Fibroblast of gingiva (primary cell): ENCODE data around the gene ST3GAL3.

Source experiments
- DNase-seq: peaks from one replicate; pipeline ENCODE4 v3.0.0-alpha.2; 2011; ENCODE audit warnings: low read depth

The ST3GAL3 gene

GRCh38 chr1:43786960-43787359, 79.6 kb downstream of the ST3GAL3 start:
- DNase-seq: peak; percentile 89

DNA sequence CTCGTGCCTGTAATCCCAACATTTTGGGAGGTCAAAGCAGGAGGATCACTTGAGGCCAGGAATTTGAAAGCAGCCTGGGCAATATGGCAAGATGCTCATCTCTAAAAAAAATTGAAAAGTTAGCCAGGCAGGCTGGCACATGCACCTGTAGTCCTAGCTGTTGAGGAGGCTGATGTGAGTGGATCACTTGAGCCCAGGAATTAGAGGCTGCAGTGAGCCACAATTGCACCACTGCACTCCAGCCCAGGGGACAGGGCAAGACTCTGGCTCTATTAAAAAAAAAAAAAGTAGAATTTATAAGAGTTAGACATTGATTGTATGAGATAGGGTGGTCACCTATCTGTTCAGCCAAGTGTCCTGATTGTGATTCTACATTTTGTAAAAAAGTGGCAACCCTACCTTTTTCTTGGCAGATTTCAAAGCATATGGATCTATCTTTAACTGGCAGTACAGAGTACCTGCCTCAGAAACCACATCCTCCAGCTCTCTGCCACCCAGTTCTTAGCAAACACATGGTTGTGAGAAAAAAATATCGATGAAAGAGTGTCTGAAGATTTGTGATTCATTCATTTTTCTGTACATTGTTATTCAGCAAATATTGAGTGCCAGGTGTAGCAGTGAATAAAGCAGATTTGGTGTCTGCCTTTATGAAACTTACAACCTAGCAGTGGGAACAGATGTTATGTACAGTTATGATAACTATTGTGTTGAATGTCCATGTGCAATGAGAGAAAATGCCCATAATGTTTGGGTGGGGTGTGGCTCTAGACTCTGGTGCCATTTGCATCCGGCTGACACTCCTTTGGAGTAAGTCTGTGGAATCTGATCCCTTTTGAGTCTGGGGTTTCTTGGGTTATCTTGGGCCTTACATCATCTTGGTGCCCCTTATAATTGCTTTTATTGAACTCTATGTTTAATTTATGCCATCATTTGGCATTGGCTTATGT, 82.5 kb downstream of the ST3GAL3 start:
- DNase-seq: no peak

GRCh38 chr1:43791243-43791642, 83.9 kb downstream of the ST3GAL3 start:
- DNase-seq: no peak

DNA sequence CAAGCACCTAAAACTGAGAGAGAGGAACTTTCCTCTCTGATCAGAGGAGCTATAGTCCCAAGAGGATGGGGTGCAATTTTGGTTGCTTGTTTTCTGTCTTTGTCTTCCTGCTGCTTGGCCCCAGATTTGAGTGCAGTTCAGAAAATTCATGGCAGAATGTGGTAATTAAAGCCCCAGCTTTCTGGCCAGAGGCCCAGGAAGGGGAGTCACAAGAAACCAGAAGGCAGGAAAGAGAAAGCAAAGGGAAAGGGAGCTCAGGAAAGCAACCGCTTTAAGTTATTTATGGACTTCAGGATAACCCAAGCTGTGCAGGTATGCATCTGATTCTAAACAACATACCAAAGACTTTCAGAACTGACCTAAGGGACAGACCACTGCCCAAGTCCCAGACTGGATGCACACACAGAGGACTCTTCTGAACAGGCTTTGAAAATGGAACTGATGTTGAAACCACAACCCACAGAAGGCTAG, 88.8 kb downstream of the ST3GAL3 start:
- peak; percentile 53 for DNase-seq

GRCh38 chr1:43797891-43798290, 90.6 kb downstream of the ST3GAL3 start:
- no peak for DNase-seq

GRCh38 chr1:43799656-43800635, 92.6 kb downstream of the ST3GAL3 start:
- DNase-seq: peak; percentile 82

GRCh38 chr1:43800771-43801170, 93.4 kb downstream of the ST3GAL3 start:
- DNase-seq: no peak

DNA sequence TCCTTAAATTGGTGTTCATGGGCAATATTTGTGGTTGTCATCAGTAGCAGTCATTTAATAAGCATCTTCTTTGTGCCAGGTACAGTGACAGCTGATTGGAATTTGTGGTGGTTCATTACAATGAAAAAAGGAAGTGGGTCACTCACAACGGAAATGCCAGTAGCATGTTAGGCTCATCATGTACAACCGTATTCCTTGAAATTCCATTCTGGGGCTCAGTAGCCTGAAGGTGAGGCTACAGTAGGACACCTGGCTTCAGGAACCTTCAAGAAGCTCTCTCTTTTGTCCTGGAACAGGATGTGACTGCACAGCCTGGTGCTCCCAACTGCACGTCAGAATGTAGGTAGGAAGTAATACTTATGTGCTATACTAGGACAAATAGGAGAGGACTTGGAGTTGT, 93.9 kb downstream of the ST3GAL3 start:
- no peak for DNase-seq

DNA sequence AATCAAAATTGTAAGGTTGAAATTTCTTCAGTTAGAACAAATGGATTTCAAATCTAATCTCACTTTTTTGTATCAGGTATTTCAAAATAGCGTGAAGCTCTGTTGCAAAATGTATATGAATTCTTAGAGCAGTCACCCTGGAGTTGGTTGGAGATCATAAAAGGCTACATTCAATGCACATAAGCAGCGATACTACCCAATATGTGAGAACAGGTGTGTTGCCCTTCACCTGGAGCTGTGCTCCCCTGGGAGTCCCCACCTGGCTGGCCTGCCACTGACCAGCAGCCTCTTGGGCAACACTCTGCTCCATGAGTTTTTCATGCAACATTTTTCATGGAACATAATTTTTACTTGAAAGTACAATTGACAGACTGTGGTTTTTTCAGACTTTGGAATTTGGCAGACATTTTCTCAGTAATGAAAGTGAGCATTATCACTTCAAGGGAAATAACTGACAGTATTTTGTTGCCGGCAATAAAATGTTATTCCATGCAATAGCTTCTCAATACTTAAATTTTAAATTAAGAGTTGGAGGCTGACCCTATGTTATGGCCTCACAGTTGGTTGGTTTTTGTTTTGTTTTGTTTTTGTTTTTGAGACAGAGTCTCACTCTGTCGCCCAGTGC, 95.1 kb downstream of the ST3GAL3 start:
- no peak for DNase-seq

GRCh38 chr1:43803105-43803504, 95.8 kb downstream of the ST3GAL3 start:
- no peak for DNase-seq

DNA sequence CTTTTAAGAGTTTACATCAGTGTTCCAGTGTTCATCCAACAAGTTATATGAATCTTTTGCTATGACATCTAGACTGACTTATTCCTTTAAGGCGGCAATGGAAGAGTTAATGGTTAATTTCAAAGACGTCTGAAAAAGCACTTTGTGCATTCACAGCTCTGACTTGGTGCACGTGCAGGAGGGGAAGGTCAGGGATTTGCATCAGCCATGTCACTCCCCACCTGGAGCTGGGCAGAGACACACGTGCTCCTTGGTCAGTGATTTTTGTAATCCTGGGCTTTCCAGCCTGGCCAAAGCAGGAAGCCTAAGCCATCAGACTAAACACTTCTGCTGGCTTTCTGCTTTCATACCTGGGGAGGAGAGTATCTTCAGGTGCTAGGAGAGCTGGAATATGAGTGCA, 96.3 kb downstream of the ST3GAL3 start:
- DNase-seq: no peak

GRCh38 chr1:43804569-43804968, 97.2 kb downstream of the ST3GAL3 start:
- no peak for DNase-seq

DNA sequence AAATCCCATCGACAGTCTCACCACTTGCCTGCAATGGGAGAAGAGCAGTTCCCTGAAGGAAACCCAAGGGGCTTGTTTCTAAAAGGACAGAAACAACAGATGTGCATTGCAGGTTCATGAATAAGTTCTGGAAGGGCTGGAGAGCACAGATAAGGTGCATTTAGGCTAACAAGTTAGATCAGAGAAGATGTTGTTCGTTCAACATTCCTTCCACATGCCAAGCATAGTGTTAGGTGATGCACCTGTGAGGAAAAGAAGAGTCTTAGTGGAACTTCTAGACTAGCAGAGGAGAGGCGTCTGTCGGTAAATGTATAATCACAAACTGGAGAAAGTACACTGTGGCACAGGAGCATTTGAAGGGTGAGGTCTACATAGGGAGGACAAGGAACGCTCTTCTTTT, 98.0 kb downstream of the ST3GAL3 start:
- DNase-seq: no peak

GRCh38 chr1:43806183-43806582, 98.8 kb downstream of the ST3GAL3 start:
- DNase-seq: no peak

DNA sequence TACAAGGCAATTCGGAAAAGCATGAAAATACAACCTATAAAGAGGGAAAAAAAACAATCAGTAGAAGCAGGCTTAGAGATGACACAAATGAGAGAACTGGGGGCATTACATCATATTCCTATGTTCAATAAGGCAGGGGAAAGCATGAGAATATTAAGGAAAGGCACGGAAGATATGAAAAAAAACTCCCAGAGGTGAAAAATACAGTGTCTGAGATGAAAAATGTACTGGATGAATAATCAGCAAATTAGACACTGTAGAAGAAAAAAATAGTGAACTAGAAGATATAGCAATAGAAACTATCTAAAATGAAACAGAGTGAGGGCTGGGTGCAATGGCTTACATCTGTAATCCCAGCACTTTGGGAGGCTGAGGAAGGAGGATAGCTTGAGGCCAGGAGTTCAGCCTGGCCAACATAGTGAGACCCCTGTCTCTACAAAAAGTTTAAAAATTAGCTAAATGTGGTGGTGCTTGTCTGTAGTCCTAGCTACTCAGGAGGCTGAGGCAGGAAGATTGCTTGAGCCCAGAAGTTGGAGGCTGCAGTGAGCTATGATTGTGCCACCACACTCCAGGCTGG, 101.8 kb downstream of the ST3GAL3 start:
- no peak for DNase-seq

DNA sequence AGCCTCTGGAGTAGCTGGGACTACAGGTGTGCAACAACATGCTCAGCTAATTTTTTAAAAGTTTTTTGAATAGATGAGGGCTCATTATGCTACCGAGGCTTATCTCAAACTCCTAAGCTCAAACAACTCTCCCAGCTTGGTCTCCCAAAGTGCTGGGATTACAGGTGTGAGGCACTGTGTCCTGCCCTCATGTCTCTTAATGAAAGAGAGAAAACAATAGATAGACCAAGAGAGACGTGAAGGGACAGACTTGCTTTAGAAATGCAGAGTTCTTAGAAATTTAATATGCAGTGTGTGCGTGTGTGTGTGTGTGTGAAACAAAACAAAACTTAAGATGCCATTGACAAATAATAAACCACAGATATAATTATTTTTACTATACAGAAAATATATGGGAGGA, 105.2 kb downstream of the ST3GAL3 start:
- no peak for DNase-seq

DNA sequence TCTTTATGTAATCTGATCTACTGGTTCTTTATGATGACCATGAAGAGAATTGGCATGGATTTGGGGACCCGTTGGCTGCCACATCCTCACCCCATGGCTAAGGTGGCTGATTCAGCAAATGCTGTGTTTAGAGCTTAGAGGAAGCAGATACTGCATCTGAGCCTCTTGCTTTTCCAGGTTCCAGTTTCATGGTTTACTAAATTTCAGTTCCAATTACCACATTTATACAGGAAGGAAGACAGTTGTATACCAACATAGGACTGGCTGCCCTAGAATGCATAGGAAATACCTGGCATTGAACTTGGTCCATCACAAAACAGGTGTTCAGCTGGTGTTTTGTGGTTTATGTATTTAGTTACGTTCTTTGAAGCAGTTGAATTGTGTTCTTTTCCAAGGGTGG, 107.1 kb downstream of the ST3GAL3 start:
- DNase-seq: no peak

GRCh38 chr1:43817304-43817939, 110.1 kb downstream of the ST3GAL3 start:
- no peak for DNase-seq

- no peak for DNase-seq
Measured at GRCh38 chr1:43818691-43819090, 111.4 kb downstream of the ST3GAL3 start.

- DNase-seq: no peak
Measured at GRCh38 chr1:43819357-43819756, 112.0 kb downstream of the ST3GAL3 start.

GRCh38 chr1:43821471-43821870, 114.1 kb downstream of the ST3GAL3 start:
- no peak for DNase-seq
